ENCODE measurements around the gene LEFTY2.

LEFTY2 gene

GRCh38 chr1:225911191-225912130 is 29.6 kb downstream of the LEFTY2 start:
- Histone ChIP-seq H3K27me3 (ENCODE audit: low read depth, low read length) (no peaks in the 10 kb centered on the region), H3K4me3 (ENCODE audit: low read depth in 1 of 2, low read length in 2 of 2) (no peak overlapping the region), H3K27ac (ENCODE audit: low read length) (no peak overlapping the region), H3K4me1 (ENCODE audit: control insufficient read depth in 1 of 2, insufficient read depth in 2 of 2, low read length in 2 of 2) (peaks cover 0 to 10% of the 10 kb centered on the region in 2 donors), H3K36me3 (ENCODE audit: control insufficient read depth in 1 of 2, insufficient read depth in 2 of 2, low read length in 2 of 2) (peaks cover 0 to 2% of the 10 kb centered on the region in 2 donors), H3K9me3 (ENCODE audit: control insufficient read depth in 1 of 2, low read length in 2 of 2) (no peaks in the 10 kb centered on the region)

- H3K27ac ChIP-seq (ENCODE audit: low read length), result no peak overlapping the region
- H3K36me3 ChIP-seq (ENCODE audit: control insufficient read depth in 1 of 2, insufficient read depth in 2 of 2, low read length in 2 of 2), result no peaks in the 10 kb centered on the region
- H3K4me3 ChIP-seq (ENCODE audit: low read depth in 1 of 2, low read length in 2 of 2), result no peak overlapping the region
- H3K27me3 ChIP-seq (ENCODE audit: low read depth, low read length), result no peaks in the 10 kb centered on the region
- H3K9me3 ChIP-seq (ENCODE audit: control insufficient read depth in 1 of 2, low read length in 2 of 2), result no peaks in the 10 kb centered on the region
- peaks cover 0 to 10% of the 10 kb centered on the region in 2 donors for H3K4me1 ChIP-seq (ENCODE audit: control insufficient read depth in 1 of 2, insufficient read depth in 2 of 2, low read length in 2 of 2)
These were observed 31.5 kb downstream of the LEFTY2 start for GRCh38 chr1:225909477-225909876.

- no peaks in the 10 kb centered on the region for H3K36me3 ChIP-seq (ENCODE audit: control insufficient read depth in 1 of 2, insufficient read depth in 2 of 2, low read length in 2 of 2)
- no peak overlapping the region for H3K27ac ChIP-seq (ENCODE audit: low read length)
- H3K9me3 ChIP-seq (ENCODE audit: control insufficient read depth in 1 of 2, low read length in 2 of 2), result no peaks in the 10 kb centered on the region
These were observed 32.2 kb downstream of the LEFTY2 start for GRCh38 chr1:225908773-225909172.

GRCh38 chr1:225908013-225908640 is 32.9 kb downstream of the LEFTY2 start:
- H3K27me3 ChIP-seq (ENCODE audit: low read depth, low read length), result no peaks in the 10 kb centered on the region
- peaks cover 0 to 10% of the 10 kb centered on the region in 2 donors for H3K4me1 ChIP-seq (ENCODE audit: control insufficient read depth in 1 of 2, insufficient read depth in 2 of 2, low read length in 2 of 2)
- no peak overlapping the region for H3K4me3 ChIP-seq (ENCODE audit: low read depth in 1 of 2, low read length in 2 of 2)
- no peaks in the 10 kb centered on the region for H3K9me3 ChIP-seq (ENCODE audit: control insufficient read depth in 1 of 2, low read length in 2 of 2)
- H3K27ac ChIP-seq (ENCODE audit: low read length), result no peak overlapping the region
- no peaks in the 10 kb centered on the region for H3K36me3 ChIP-seq (ENCODE audit: control insufficient read depth in 1 of 2, insufficient read depth in 2 of 2, low read length in 2 of 2)

More at GRCh38 chr1:225908773-225909172, 32.2 kb downstream of the LEFTY2 start:
- peaks cover 0 to 10% of the 10 kb centered on the region in 2 donors for H3K4me1 ChIP-seq (ENCODE audit: control insufficient read depth in 1 of 2, insufficient read depth in 2 of 2, low read length in 2 of 2)
- no peaks in the 10 kb centered on the region for H3K27me3 ChIP-seq (ENCODE audit: low read depth, low read length)
- no peak overlapping the region for H3K4me3 ChIP-seq (ENCODE audit: low read depth in 1 of 2, low read length in 2 of 2)

- Histone ChIP-seq H3K4me1 (ENCODE audit: control insufficient read depth in 1 of 2, insufficient read depth in 2 of 2, low read length in 2 of 2) (peaks cover 0 to 10% of the 10 kb centered on the region in 2 donors), H3K27me3 (ENCODE audit: low read depth, low read length) (no peaks in the 10 kb centered on the region), H3K9me3 (ENCODE audit: control insufficient read depth in 1 of 2, low read length in 2 of 2) (no peaks in the 10 kb centered on the region), H3K27ac (ENCODE audit: low read length) (no peak overlapping the region), H3K4me3 (ENCODE audit: low read depth in 1 of 2, low read length in 2 of 2) (no peak overlapping the region), H3K36me3 (ENCODE audit: control insufficient read depth in 1 of 2, insufficient read depth in 2 of 2, low read length in 2 of 2) (no peaks in the 10 kb centered on the region)
These were observed 33.7 kb downstream of the LEFTY2 start for GRCh38 chr1:225907341-225907740.

GRCh38 chr1:225906467-225906866 is 34.6 kb downstream of the LEFTY2 start:
- H3K27ac ChIP-seq (ENCODE audit: low read length), result no peak overlapping the region
- H3K36me3 ChIP-seq (ENCODE audit: control insufficient read depth in 1 of 2, insufficient read depth in 2 of 2, low read length in 2 of 2), result no peaks in the 10 kb centered on the region
- no peaks in the 10 kb centered on the region for H3K9me3 ChIP-seq (ENCODE audit: control insufficient read depth in 1 of 2, low read length in 2 of 2)
- H3K4me3 ChIP-seq (ENCODE audit: low read depth in 1 of 2, low read length in 2 of 2), result no peak overlapping the region
- no peaks in the 10 kb centered on the region for H3K27me3 ChIP-seq (ENCODE audit: low read depth, low read length)
- H3K4me1 ChIP-seq (ENCODE audit: control insufficient read depth in 1 of 2, insufficient read depth in 2 of 2, low read length in 2 of 2), result peaks cover 0 to 7% of the 10 kb centered on the region in 2 donors

DNA sequence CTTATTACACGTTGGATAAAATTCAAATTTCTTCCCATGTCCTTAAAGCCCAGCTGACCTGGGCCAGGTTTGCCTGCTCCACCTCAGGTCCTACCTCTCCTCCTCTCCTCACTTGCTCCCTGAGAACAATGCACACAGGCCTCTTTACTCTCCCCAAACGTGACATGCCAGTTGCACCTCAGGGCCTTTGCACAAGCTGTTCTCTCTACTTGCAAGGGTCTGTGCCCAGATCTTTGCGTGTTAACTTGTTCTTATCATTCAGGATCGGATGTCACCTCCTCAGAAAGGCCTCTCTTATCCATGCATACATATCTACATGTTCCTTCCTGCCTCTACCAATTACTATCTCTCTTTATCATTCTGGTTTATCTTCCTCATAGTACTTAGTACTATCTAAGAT is 37.4 kb downstream of the LEFTY2 start:
- no peak overlapping the region for H3K4me3 ChIP-seq (ENCODE audit: low read depth in 1 of 2, low read length in 2 of 2)
- H3K36me3 ChIP-seq (ENCODE audit: control insufficient read depth in 1 of 2, insufficient read depth in 2 of 2, low read length in 2 of 2), result no peaks in the 10 kb centered on the region
- no peaks in the 10 kb centered on the region for H3K27me3 ChIP-seq (ENCODE audit: low read depth, low read length)
- no peaks in the 10 kb centered on the region for H3K4me1 ChIP-seq (ENCODE audit: control insufficient read depth in 1 of 2, insufficient read depth in 2 of 2, low read length in 2 of 2)
- H3K27ac ChIP-seq (ENCODE audit: low read length), result no peak overlapping the region
- H3K9me3 ChIP-seq (ENCODE audit: control insufficient read depth in 1 of 2, low read length in 2 of 2), result no peaks in the 10 kb centered on the region

- no peaks in the 10 kb centered on the region for H3K27me3 ChIP-seq (ENCODE audit: low read depth, low read length)
- peaks cover 0 to 4% of the 10 kb centered on the region in 2 donors for H3K4me1 ChIP-seq (ENCODE audit: control insufficient read depth in 1 of 2, insufficient read depth in 2 of 2, low read length in 2 of 2)
- no peaks in the 10 kb centered on the region for H3K36me3 ChIP-seq (ENCODE audit: control insufficient read depth in 1 of 2, insufficient read depth in 2 of 2, low read length in 2 of 2)
- H3K4me3 ChIP-seq (ENCODE audit: low read depth in 1 of 2, low read length in 2 of 2), result no peak overlapping the region
- no peaks in the 10 kb centered on the region for H3K9me3 ChIP-seq (ENCODE audit: control insufficient read depth in 1 of 2, low read length in 2 of 2)
- H3K27ac ChIP-seq (ENCODE audit: low read length), result no peak overlapping the region
These were observed 41.7 kb downstream of the LEFTY2 start for GRCh38 chr1:225899044-225899925.

DNA sequence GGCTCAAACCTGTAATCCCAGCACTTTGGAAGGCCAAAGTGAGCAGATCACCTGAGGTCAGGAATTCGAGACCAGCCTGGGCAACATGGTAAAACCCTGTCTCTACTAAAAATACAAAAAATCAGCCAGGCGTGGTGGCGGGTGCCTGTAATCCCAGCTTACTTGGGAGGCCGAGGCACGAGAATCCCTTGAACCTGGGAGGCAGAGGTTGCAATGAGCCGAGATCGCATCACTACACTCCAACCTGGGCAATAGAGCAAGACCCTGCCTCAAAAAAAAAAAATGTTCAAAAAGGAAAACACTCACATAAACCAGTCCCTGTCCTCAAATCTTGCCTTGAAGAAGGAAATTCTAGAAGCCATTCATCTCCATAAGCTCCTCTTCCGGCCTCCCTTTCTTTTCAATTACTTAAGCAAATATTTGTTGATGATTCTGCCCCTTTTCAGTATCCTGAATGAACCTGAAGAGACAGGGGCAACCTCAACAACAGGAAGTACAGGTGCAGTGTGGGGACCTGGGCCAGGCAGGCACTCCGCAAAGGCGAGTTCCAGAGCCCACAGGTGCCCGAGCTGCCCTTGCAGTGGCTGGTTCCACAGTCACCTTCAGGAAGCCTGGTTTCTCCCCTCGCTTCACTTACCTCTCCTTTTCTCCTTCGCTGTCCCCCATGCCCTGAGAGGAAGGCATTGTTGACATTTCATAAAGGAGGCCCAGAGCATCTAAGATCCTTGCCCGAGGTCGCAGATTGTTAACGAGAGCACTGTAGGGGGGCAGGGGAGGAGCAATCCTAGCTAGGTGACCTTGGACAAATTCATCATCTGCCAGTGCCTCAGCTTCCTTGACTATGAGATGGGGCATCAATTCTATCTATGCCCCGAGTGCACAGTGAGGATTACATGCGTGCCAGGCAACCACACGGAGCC is 43.2 kb downstream of the LEFTY2 start:
- Histone ChIP-seq H3K4me1 (ENCODE audit: control insufficient read depth in 1 of 2, insufficient read depth in 2 of 2, low read length in 2 of 2) (peaks cover 0 to 4% of the 10 kb centered on the region in 2 donors), H3K4me3 (ENCODE audit: low read depth in 1 of 2, low read length in 2 of 2) (no peak overlapping the region), H3K36me3 (ENCODE audit: control insufficient read depth in 1 of 2, insufficient read depth in 2 of 2, low read length in 2 of 2) (no peaks in the 10 kb centered on the region), H3K9me3 (ENCODE audit: control insufficient read depth in 1 of 2, low read length in 2 of 2) (no peaks in the 10 kb centered on the region), H3K27ac (ENCODE audit: low read length) (no peak overlapping the region), H3K27me3 (ENCODE audit: low read depth, low read length) (no peaks in the 10 kb centered on the region)

DNA sequence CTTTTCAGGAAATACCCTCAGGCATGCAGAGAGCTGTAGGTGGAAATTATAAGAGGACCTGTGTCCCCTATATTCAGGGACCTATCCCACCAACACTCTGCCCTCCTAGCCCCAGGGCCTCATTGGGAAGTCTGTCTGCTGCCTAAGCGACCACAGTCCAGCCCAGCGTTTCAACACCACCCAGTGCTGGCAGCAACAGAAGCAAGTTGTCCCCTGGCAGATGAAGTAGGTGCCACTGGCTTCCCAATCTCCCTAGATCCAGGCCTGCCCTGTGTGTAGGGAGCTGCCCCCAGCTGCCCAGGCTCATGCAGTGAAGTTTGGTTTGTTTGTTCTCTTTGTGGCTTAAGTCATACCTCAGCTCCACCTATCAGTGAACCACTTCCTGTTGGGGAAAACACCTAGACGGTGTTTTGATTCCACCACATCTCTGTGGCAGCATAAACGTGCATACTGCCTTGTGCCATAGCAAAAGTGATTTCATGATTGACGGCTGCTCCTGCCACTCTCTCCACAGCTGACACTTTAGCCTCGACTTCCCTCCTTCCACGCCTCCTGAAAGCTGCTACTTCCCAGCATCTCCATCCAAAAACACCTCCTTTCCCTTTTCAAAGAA is 44.0 kb downstream of the LEFTY2 start:
- peaks cover 0 to 4% of the 10 kb centered on the region in 2 donors for H3K4me1 ChIP-seq (ENCODE audit: control insufficient read depth in 1 of 2, insufficient read depth in 2 of 2, low read length in 2 of 2)
- H3K9me3 ChIP-seq (ENCODE audit: control insufficient read depth in 1 of 2, low read length in 2 of 2), result no peaks in the 10 kb centered on the region
- H3K4me3 ChIP-seq (ENCODE audit: low read depth in 1 of 2, low read length in 2 of 2), result no peak overlapping the region
- H3K27me3 ChIP-seq (ENCODE audit: low read depth, low read length), result no peaks in the 10 kb centered on the region
- no peaks in the 10 kb centered on the region for H3K36me3 ChIP-seq (ENCODE audit: control insufficient read depth in 1 of 2, insufficient read depth in 2 of 2, low read length in 2 of 2)
- no peak overlapping the region for H3K27ac ChIP-seq (ENCODE audit: low read length)

Measured in muscle layer of duodenum (tissue), 2 donors.